ENCODE results near the gene TRIO. TPM values are rescaled to one million over a fixed set of nuclear protein-coding genes. Genes with fewer than 3 reads are reported as not detected.
A peak's percentile ranks its signal among the peaks of the same experiment; 100 is the strongest.

The TRIO gene
- total and polyA plus RNA-seq, 4 donors: 22.0 to 374 (median 191) TPM

DNA sequence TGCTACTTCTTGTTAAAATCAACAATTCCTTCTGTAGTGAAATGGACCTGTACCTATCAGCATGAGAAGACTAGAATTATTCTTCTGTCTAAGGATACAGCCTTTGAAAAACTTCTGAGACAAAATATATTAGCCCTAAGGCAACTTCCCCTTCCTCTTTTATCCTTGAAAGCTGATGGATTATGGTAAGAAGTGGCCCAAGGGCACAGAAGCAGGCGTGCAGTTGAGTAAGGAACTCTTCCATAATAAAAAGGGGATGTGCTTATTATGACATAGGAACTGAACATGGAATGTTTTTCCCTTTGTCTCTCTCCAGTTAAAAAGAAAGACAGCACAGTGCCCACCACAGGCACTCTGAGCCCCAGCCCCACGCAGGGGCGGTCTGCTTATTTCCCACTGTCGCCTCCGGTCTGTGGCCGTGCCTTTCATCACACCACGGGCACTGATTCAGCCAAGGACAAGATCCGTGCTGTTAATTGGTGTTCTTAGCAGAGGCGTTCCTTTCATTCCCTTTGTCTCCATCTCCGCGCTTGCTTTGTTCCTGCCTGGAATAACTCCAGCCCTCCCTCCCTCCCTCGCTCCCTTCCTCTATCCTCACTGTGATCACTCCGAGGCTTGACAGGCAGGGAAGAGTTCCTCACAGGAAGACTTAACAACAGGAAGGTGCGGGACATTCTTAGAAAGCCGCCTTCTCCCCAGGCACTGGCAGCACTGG lies 302.6 kb downstream of the TRIO start:
- H3K27me3 ChIP-seq (ENCODE audit: control insufficient read depth in 1 of 2, insufficient read depth in 2 of 2, low read length in 1 of 2): no peaks in the 10 kb centered on the region
- H3K36me3 ChIP-seq (ENCODE audit: control insufficient read depth in 1 of 2, insufficient read depth in 2 of 2, low read length in 1 of 2): no peaks in the 10 kb centered on the region
- ATAC-seq (ENCODE audit: low FRiP score): no peak
- H3K4me3 ChIP-seq (ENCODE audit: low read length in 2 of 2): no peak overlapping the region
- no peak overlapping the region for H3K27ac ChIP-seq (ENCODE audit: low read depth in 1 of 2, low read length in 2 of 2)
- no peaks in the 10 kb centered on the region for H3K9me3 ChIP-seq (ENCODE audit: control insufficient read depth, low read length)
- intact Hi-C loops (cut with DNase I): no loop called here
- no peak for DNase-seq
- 66 to 68% methylated on average over 15 of the region's 15 CpGs for WGBS, 2 donors
- peaks cover 2 to 3% of the 10 kb centered on the region in 2 donors for H3K4me1 ChIP-seq (ENCODE audit: control insufficient read depth in 1 of 2, insufficient read depth in 2 of 2, low read length in 2 of 2)

DNA sequence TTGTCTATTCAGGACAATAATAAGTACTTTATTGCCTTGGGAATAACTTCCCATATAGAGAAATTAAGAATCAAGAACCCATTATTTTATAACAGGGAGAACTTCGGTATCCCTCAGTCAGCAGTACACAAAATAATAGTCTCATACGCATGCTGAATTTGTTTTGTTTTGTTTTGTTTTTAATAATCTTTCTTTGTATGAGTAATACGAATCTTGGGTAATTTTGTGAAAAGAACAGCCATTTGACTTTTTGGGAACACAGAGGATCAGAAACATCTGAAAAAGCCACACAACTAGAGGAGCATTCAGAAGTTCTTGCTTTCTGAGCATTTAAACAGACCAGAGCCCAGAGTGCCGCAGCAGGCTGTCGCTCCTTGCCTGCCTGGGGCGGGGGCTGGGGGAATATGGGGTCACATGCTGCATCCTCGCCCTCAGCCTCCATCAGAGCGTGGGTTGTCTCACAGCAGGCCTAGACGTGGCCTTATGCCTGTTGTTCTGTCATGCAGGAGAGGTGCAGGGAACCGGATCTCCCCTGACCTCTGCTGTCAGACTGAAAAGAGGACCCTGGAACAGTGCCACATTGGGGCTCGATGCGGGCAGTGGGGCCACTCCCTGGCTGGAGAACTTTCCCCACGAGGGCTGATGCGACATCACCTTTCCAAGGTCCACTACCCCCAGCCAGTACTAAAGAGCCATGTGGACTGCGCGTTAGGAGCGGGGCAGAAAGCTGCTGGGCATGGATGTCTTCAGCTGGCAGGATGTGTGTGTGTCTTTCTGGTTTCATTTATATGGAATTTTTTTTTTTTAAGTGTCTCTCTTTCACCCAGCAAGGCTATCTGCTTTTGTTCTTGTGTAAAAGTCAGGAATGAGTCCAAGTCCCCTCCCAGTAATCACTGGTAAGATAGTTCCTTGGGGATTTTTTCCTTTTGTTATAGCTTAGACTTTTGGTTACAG lies 305.1 kb downstream of the TRIO start:
- 60 to 66% methylated on average over 17 of the region's 17 CpGs for WGBS, 2 donors
- peak; percentile 2 for ATAC-seq (ENCODE audit: low FRiP score)
- peaks cover 0 to 2% of the 10 kb centered on the region in 2 donors for H3K4me1 ChIP-seq (ENCODE audit: control insufficient read depth in 1 of 2, insufficient read depth in 2 of 2, low read length in 2 of 2)

DNA sequence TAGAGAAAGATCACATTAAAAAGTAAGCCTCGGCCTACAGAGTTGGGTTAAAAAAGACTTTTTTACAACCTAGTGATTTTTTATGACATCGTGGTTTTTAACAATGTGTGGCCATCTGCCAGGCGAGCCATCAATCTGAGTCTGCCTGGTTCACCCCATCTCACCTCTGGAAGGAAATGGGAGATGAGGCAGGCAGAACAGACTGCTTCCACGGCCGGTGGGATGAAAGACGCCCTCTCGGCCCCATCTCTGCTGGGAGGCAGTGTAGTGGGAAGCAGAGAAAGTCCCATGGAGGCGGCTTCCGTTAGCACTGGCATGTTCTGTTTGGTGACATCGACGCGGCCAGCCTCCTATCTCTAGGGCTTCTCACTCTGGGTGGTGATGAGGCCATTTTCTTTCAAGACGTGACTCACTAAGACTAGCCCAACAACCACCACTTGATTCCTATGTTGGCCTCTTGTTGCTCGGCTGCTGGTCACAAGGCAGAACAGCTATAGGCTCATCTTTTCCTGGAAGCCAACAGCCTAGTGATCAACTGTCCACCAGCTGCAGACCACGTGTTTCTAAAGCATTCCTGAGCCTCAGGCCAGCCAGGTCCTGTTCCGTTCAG lies 306.0 kb downstream of the TRIO start:
- Histone ChIP-seq H3K36me3 (ENCODE audit: control insufficient read depth in 1 of 2, insufficient read depth in 2 of 2, low read length in 1 of 2) (no peaks in the 10 kb centered on the region), H3K4me3 (ENCODE audit: low read length in 2 of 2) (no peak overlapping the region), H3K9me3 (ENCODE audit: control insufficient read depth, low read length) (no peaks in the 10 kb centered on the region), H3K27me3 (ENCODE audit: control insufficient read depth in 1 of 2, insufficient read depth in 2 of 2, low read length in 1 of 2) (no peaks in the 10 kb centered on the region), H3K27ac (ENCODE audit: low read depth in 1 of 2, low read length in 2 of 2) (no peak overlapping the region), H3K4me1 (ENCODE audit: control insufficient read depth in 1 of 2, insufficient read depth in 2 of 2, low read length in 2 of 2) (peaks cover 0 to 2% of the 10 kb centered on the region in 2 donors)
- no peak for DNase-seq
- intact Hi-C loops (cut with DNase I): no loop called here
- ATAC-seq (ENCODE audit: low FRiP score): peak; percentile 49
- 74 to 75% methylated on average over 16 of the region's 16 CpGs for WGBS, 2 donors

More for the DNA sequence above, 305.1 kb downstream of the TRIO start:
- Histone ChIP-seq H3K9me3 (ENCODE audit: control insufficient read depth, low read length) (no peaks in the 10 kb centered on the region), H3K4me3 (ENCODE audit: low read length in 2 of 2) (no peak overlapping the region), H3K27ac (ENCODE audit: low read depth in 1 of 2, low read length in 2 of 2) (peak overlapping the region in 1 of 2 donors; percentile 1), H3K27me3 (ENCODE audit: control insufficient read depth in 1 of 2, insufficient read depth in 2 of 2, low read length in 1 of 2) (no peaks in the 10 kb centered on the region), H3K36me3 (ENCODE audit: control insufficient read depth in 1 of 2, insufficient read depth in 2 of 2, low read length in 1 of 2) (no peaks in the 10 kb centered on the region)
- DNase-seq: no peak
- intact Hi-C loops (cut with DNase I): no loop called here

DNA sequence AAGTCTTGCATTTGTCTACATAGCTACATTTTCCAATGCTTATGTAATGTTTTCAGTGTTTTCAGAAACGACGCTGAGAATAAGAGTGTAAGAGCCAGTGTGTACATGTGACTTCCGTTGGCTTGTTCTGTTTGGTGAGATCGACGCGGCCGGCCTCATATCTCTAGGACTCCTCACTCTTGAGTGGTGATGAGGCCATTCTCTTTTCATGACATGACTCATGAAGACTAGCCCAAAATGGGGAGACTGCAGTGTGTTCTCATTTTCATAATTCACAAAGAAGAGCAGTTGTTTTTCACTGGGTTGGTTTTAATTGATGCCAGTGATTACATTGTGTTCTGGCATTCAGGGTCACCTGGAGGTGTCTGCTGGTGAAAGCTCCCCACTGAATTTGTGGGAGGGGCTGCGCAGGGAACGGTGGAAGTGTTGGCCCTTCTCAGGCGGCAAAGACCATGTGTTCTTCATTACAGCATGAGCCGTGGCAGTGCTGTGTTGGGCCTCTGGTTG lies 306.9 kb downstream of the TRIO start:
- Histone ChIP-seq H3K9me3 (ENCODE audit: control insufficient read depth, low read length) (no peaks in the 10 kb centered on the region), H3K4me1 (ENCODE audit: control insufficient read depth in 1 of 2, insufficient read depth in 2 of 2, low read length in 2 of 2) (peaks cover 0 to 2% of the 10 kb centered on the region in 2 donors), H3K27ac (ENCODE audit: low read depth in 1 of 2, low read length in 2 of 2) (peak overlapping the region; percentile 2), H3K36me3 (ENCODE audit: control insufficient read depth in 1 of 2, insufficient read depth in 2 of 2, low read length in 1 of 2) (no peaks in the 10 kb centered on the region), H3K27me3 (ENCODE audit: control insufficient read depth in 1 of 2, insufficient read depth in 2 of 2, low read length in 1 of 2) (no peaks in the 10 kb centered on the region), H3K4me3 (ENCODE audit: low read length in 2 of 2) (no peak overlapping the region)
- intact Hi-C loops (cut with DNase I): no loop called here
- ATAC-seq (ENCODE audit: low FRiP score) (peak; percentile 88), DNase-seq (peak; percentile 68 to 83)
- WGBS, 2 donors: 24 to 27% methylated on average over 11 of the region's 11 CpGs

DNA sequence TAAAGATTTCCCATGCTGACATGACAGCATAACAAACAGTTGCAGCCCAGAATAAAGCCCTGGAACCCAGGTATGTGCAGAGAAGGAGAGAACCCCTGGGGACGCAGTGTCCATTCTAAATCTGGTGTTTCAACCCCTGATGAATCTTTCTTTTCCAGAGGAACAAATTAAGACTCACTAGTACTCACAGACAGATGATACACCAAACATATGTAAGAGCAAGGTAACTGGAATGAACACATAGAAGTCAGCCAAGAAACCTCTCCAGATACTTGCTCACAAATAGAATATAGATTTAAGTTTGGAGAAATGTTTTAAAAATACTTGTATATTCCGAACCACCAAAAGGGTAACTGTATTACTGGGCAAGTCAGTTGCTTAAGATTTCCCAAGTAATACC lies 307.6 kb downstream of the TRIO start:
- intact Hi-C loops (cut with DNase I): no loop called here
- H3K4me3 ChIP-seq (ENCODE audit: low read length in 2 of 2): no peak overlapping the region
- no peak for DNase-seq
- no peaks in the 10 kb centered on the region for H3K9me3 ChIP-seq (ENCODE audit: control insufficient read depth, low read length)
- peaks cover 0 to 2% of the 10 kb centered on the region in 2 donors for H3K4me1 ChIP-seq (ENCODE audit: control insufficient read depth in 1 of 2, insufficient read depth in 2 of 2, low read length in 2 of 2)
- 95 to 99% methylated on average over 2 of the region's 2 CpGs for WGBS, 2 donors
- H3K27me3 ChIP-seq (ENCODE audit: control insufficient read depth in 1 of 2, insufficient read depth in 2 of 2, low read length in 1 of 2): no peaks in the 10 kb centered on the region
- no peaks in the 10 kb centered on the region for H3K36me3 ChIP-seq (ENCODE audit: control insufficient read depth in 1 of 2, insufficient read depth in 2 of 2, low read length in 1 of 2)
- no peak overlapping the region for H3K27ac ChIP-seq (ENCODE audit: low read depth in 1 of 2, low read length in 2 of 2)
- ATAC-seq (ENCODE audit: low FRiP score): no peak

DNA sequence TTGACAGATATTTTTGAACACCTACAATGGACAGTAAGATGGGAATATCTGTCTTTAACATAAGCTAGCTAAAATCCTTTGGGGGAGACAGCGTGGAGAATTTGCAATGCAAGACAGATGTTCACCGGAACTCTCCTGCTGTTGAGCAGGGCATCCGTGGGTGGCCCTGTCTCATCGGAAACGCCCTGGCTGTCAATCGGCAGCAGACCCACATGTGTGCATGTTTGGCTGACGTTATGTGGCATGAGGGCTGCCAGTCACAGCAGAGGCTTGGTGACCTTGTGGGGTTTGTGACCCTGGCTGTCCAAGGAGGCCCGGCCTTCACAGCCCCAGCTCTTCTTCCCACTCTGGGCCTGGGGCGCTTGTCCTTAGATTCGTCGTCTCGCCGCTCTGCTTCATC lies 308.7 kb downstream of the TRIO start:
- WGBS, 2 donors: 68 to 82% methylated on average over 13 of the region's 13 CpGs
- H3K4me1 ChIP-seq (ENCODE audit: control insufficient read depth in 1 of 2, insufficient read depth in 2 of 2, low read length in 2 of 2): peaks cover 0 to 2% of the 10 kb centered on the region in 2 donors

GRCh38 chr5:14452685-14453454 lies 309.7 kb downstream of the TRIO start:
- no peaks in the 10 kb centered on the region for H3K36me3 ChIP-seq (ENCODE audit: control insufficient read depth in 1 of 2, insufficient read depth in 2 of 2, low read length in 1 of 2)
- H3K4me3 ChIP-seq (ENCODE audit: low read length in 2 of 2): no peak overlapping the region
- peaks cover 0 to 2% of the 10 kb centered on the region in 2 donors for H3K4me1 ChIP-seq (ENCODE audit: control insufficient read depth in 1 of 2, insufficient read depth in 2 of 2, low read length in 2 of 2)
- 36% methylated on average over 6 of the region's 6 CpGs for WGBS, 2 donors
- DNase-seq (no peak), ATAC-seq (ENCODE audit: low FRiP score) (no peak)
- no peak overlapping the region for H3K27ac ChIP-seq (ENCODE audit: low read depth in 1 of 2, low read length in 2 of 2)
- no peaks in the 10 kb centered on the region for H3K9me3 ChIP-seq (ENCODE audit: control insufficient read depth, low read length)
- no peaks in the 10 kb centered on the region for H3K27me3 ChIP-seq (ENCODE audit: control insufficient read depth in 1 of 2, insufficient read depth in 2 of 2, low read length in 1 of 2)
- intact Hi-C loops (cut with DNase I): no loop called here

More for the DNA sequence above, 308.7 kb downstream of the TRIO start:
- Histone ChIP-seq H3K9me3 (ENCODE audit: control insufficient read depth, low read length) (no peaks in the 10 kb centered on the region), H3K36me3 (ENCODE audit: control insufficient read depth in 1 of 2, insufficient read depth in 2 of 2, low read length in 1 of 2) (no peaks in the 10 kb centered on the region), H3K27me3 (ENCODE audit: control insufficient read depth in 1 of 2, insufficient read depth in 2 of 2, low read length in 1 of 2) (no peaks in the 10 kb centered on the region), H3K27ac (ENCODE audit: low read depth in 1 of 2, low read length in 2 of 2) (peak overlapping the region in 1 of 2 donors; percentile 8), H3K4me3 (ENCODE audit: low read length in 2 of 2) (no peak overlapping the region)
- ATAC-seq (ENCODE audit: low FRiP score): no peak
- intact Hi-C loops (cut with DNase I): no loop called here
- DNase-seq: no peak

GRCh38 chr5:14453481-14453880 lies 310.3 kb downstream of the TRIO start:
- H3K27me3 ChIP-seq (ENCODE audit: control insufficient read depth in 1 of 2, insufficient read depth in 2 of 2, low read length in 1 of 2): no peaks in the 10 kb centered on the region
- DNase-seq (no peak), ATAC-seq (ENCODE audit: low FRiP score) (no peak)
- H3K4me3 ChIP-seq (ENCODE audit: low read length in 2 of 2): no peak overlapping the region
- H3K36me3 ChIP-seq (ENCODE audit: control insufficient read depth in 1 of 2, insufficient read depth in 2 of 2, low read length in 1 of 2): no peaks in the 10 kb centered on the region
- intact Hi-C loops (cut with DNase I): no loop called here
- 58 to 78% methylated on average over 2 of the region's 2 CpGs for WGBS, 2 donors
- H3K4me1 ChIP-seq (ENCODE audit: control insufficient read depth in 1 of 2, insufficient read depth in 2 of 2, low read length in 2 of 2): peaks cover 0 to 2% of the 10 kb centered on the region in 2 donors
- H3K27ac ChIP-seq (ENCODE audit: low read depth in 1 of 2, low read length in 2 of 2): no peak overlapping the region
- no peaks in the 10 kb centered on the region for H3K9me3 ChIP-seq (ENCODE audit: control insufficient read depth, low read length)

All from aorta (tissue), 5 donors.